Measurements from ENCODE around the gene THSD4. TPM values are rescaled to one million over a fixed set of nuclear protein-coding genes. Genes with fewer than 3 reads are reported as not detected.

THSD4 gene
- total and polyA plus RNA-seq, 7 donors: 0.21 to 3.1 (median 1.8) TPM

- H3K9me3 ChIP-seq: no peaks in the 10 kb centered on the region
- peak overlapping the region; percentile 15 for H3K4me3 ChIP-seq
- DNase-seq (peak; percentile 37 to 68), ATAC-seq (peak; percentile 36 to 84 (median 76))
- H3K27ac ChIP-seq: peak overlapping the region; percentile 51
- H3K36me3 ChIP-seq (ENCODE audit: insufficient read depth in 1 of 2, low read depth in 1 of 2): no peaks in the 10 kb centered on the region
- H3K27me3 ChIP-seq (ENCODE audit: insufficient read depth in 3 of 3, low read length in 2 of 3): no peaks in the 10 kb centered on the region
- peaks cover 8% of the 10 kb centered on the region for H3K4me1 ChIP-seq
- TF ChIP-seq CTCF (IDR thresholded peaks at IDR 0.05): no peak
- WGBS, 3 donors: 31 to 40% (median 34%) methylated on average over 15 of the region's 15 CpGs
- intact Hi-C loops (cut with DNase I): no loop called here
Observed at GRCh38 chr15:71278989-71279756, 163.9 kb downstream of the THSD4 start.

GRCh38 chr15:71279757-71280141 lies 164.5 kb downstream of the THSD4 start:
- 83 to 89% (median 84%) methylated on average over 4 of the region's 4 CpGs for WGBS, 3 donors
- TF ChIP-seq CTCF (IDR thresholded peaks at IDR 0.05): no peak
- no peaks in the 10 kb centered on the region for H3K27me3 ChIP-seq (ENCODE audit: insufficient read depth in 3 of 3, low read length in 2 of 3)
- intact Hi-C loops (cut with DNase I): no loop called here
- DNase-seq: no peak
- H3K4me1 ChIP-seq: peaks cover 8% of the 10 kb centered on the region
- no peaks in the 10 kb centered on the region for H3K36me3 ChIP-seq (ENCODE audit: insufficient read depth in 1 of 2, low read depth in 1 of 2)
- H3K4me3 ChIP-seq: no peak overlapping the region
- ATAC-seq: peak in 1 of 4 donors; percentile 16
- H3K9me3 ChIP-seq: no peaks in the 10 kb centered on the region
- H3K27ac ChIP-seq: peak overlapping the region; percentile 51

GRCh38 chr15:71280206-71280605 lies 164.9 kb downstream of the THSD4 start:
- 80 to 95% (median 86%) methylated on average over 1 of the region's 1 CpG for WGBS, 3 donors
- Histone ChIP-seq H3K27ac (no peak overlapping the region), H3K9me3 (no peaks in the 10 kb centered on the region), H3K4me1 (peaks cover 8% of the 10 kb centered on the region), H3K4me3 (no peak overlapping the region), H3K27me3 (ENCODE audit: insufficient read depth in 3 of 3, low read length in 2 of 3) (no peaks in the 10 kb centered on the region), H3K36me3 (ENCODE audit: insufficient read depth in 1 of 2, low read depth in 1 of 2) (no peaks in the 10 kb centered on the region)
- intact Hi-C loops (cut with DNase I): no loop called here
- no peak for ATAC-seq
- TF ChIP-seq CTCF (IDR thresholded peaks at IDR 0.05): no peak
- DNase-seq: no peak

GRCh38 chr15:71281256-71281655 lies 166.0 kb downstream of the THSD4 start:
- H3K27ac ChIP-seq: no peak overlapping the region
- no peak for ATAC-seq
- peaks cover 8% of the 10 kb centered on the region for H3K4me1 ChIP-seq
- no peak overlapping the region for H3K4me3 ChIP-seq
- no peak for TF ChIP-seq CTCF (IDR thresholded peaks at IDR 0.05)
- no peaks in the 10 kb centered on the region for H3K27me3 ChIP-seq (ENCODE audit: insufficient read depth in 3 of 3, low read length in 2 of 3)
- no peaks in the 10 kb centered on the region for H3K36me3 ChIP-seq (ENCODE audit: insufficient read depth in 1 of 2, low read depth in 1 of 2)
- 81 to 87% (median 83%) methylated on average over 3 of the region's 3 CpGs for WGBS, 3 donors
- intact Hi-C loops (cut with DNase I): no loop called here
- H3K9me3 ChIP-seq: no peaks in the 10 kb centered on the region
- no peak for DNase-seq

- DNase-seq (no peak), ATAC-seq (no peak)
- no peaks in the 10 kb centered on the region for H3K36me3 ChIP-seq (ENCODE audit: insufficient read depth in 1 of 2, low read depth in 1 of 2)
- H3K9me3 ChIP-seq: no peaks in the 10 kb centered on the region
- no peak overlapping the region for H3K4me3 ChIP-seq
- peaks cover 8% of the 10 kb centered on the region for H3K4me1 ChIP-seq
- WGBS, 3 donors: 37 to 47% (median 43%) methylated on average over 3 of the region's 3 CpGs
- intact Hi-C loops (cut with DNase I): no loop called here
- H3K27ac ChIP-seq: no peak overlapping the region
- TF ChIP-seq CTCF (IDR thresholded peaks at IDR 0.05): no peak
- no peaks in the 10 kb centered on the region for H3K27me3 ChIP-seq (ENCODE audit: insufficient read depth in 3 of 3, low read length in 2 of 3)
Observed at GRCh38 chr15:71282076-71282475, 166.8 kb downstream of the THSD4 start.
